Activated naive CD4-positive, alpha-beta T cell (primary cell): ENCODE results near the gene INPP5A.

Source experiments
- DNase-seq, 4 experiments: peaks; one replicate each; lab custom pipeline; 2025; lab: John Stamatoyannopoulos, UW

The INPP5A gene

DNA sequence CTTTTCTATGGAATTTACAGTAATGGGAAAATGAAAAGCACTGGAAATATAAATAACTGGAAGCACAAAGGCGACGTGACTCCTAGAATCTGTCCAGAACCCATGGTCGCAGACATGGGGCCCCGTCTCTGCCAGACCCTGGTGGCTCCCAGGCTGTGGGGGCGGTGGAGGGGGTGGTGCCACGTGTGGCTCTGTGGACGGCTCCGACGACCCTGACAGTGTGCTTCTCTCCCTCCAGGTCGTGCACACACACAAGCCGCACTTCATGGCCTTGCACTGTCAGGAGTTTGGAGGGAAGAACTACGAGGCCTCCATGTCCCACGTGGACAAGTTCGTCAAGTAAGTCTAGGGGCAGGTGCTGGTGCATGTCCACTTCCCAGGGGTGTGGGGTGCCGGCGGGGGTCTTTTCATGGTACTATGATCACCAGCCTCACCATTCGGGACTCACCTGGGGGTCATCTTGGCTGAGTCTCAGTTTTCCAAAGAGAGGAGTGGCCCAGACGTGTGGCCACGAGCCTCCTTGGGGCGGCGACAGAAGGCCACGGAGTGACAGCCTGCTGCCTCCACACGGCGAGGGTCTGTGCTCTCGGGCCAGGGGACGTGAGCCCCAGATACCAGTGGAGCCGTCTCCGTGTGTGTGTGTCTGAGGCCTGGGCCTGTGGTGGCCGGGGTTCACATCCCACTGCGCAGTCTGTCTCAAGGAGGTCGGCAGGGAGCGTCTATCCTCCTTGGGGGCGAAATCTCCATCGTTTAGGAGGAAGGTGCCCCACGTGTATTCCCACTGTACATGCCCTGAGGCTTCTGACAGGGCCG, 108.2 kb downstream of the INPP5A start:
- no peak for DNase-seq

DNA sequence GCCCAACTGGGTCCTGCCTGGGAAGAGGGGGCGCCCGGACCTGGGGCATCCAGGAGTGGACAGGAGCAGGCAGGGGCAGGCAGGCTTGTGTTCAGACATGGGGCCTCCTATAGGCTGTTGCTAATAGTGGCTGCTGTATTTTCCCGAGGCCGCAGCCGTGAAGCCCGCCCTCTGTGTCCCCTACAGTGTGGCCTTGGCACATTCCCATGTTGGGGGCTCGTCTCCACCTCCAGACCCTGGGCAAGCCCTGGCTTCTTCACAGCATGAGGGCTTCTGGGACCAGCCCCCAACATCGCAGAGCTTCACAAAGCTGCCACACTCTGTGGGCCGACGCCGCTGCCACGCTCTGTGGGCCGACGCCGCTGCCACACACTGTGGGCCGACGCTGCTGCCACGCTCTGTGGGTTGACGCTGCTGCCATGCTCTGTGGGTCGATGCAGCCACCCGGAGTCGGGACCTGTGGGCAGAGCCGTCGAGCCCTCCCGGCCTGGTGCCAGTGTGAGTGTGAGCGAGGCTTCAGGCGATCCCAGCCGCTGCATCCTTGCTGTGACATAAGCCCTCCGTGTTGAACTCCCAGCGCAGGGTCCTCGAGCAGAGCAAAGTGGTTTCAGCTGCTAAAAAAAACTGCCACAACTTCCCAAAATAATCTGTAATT, 109.0 kb downstream of the INPP5A start:
- no peak for DNase-seq

DNA sequence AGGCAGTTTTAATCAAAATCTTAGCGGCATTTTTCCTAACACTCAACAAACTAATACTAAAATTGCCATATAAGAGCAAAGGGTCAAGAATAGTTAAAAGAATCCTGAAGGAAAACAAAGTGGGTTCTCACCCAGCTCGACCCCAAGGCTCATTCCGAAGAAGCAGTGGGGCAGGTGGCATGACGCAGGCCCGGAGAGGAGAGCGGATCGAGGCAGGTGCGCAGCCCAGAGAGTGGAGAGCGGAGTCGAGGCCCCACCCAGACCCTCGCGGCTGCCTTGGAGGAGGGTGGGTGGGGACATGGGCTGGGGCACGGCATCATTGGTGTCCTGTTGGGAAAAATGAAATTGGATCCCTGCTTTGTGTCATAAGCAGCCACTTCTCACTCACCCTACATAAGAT, 109.8 kb downstream of the INPP5A start:
- no peak for DNase-seq

DNA sequence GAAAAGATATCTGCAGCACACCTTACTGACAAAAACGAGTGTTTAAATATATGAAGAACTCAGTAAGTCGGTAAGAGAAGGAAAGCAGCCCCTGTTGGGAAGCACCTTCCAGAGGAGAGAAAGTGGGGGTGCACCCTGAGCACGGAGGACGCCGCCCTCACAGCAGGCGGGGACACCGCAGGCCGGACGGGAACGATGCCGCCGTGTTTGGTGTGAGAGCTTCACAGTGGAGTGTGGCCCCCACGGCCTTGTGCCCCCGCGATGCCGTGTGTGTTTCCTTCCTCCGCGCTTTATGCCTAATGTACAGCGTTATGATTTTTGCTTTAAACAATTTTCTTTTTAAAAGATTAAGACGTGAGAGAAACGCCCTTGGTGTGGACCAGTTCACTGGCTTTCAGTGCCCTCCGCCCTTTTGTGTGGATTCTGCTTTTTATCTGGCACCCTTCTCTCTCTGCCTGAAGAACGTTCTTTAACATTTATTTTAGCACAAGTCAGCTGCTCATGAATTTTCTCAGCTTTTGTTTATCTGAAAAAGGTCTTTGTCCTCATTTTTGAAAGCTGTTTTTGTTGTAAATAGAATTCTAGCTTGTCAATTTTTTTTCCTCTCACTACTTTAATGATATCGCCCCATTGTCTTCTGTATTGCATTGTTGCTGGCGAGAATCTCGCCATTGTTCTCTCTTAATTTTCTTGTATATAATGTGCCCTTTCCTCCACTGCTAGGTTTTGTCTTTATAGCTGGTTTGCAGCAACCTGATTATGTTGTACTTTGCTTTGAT, 110.7 kb downstream of the INPP5A start:
- no peak for DNase-seq

DNA sequence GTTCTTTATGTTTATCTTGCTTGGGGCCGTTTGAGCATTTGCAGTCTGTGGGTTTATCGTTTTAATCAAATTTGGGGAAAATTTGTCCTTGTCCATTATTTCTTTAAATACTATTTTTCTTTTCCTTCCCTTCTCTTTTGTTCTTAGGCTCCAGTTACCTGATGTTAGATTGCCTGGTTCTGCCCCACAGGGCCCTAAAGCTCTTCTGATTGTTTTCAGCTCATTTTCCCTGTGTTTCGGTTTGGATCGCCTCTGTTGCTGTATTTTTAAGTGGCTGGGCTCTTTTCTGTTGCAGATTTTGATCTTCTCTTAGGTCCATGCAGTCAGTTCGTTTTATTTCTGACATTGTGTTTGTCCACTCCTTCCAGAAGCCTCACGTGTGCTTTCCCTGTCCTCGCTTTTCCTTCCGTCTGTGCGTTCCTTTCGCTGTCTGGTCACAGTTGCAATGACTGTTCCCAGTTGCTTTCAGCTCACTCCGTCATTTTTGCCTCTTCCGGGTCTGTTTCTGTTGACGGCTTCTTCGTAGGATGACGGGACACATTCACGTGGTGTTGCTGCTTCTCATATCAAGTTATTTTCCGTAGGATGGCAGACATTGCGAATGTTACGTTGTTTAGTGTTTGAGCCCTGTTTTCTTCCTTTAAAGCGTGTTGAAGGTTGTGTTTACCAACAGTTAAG, 111.4 kb downstream of the INPP5A start:
- no peak for DNase-seq

DNA sequence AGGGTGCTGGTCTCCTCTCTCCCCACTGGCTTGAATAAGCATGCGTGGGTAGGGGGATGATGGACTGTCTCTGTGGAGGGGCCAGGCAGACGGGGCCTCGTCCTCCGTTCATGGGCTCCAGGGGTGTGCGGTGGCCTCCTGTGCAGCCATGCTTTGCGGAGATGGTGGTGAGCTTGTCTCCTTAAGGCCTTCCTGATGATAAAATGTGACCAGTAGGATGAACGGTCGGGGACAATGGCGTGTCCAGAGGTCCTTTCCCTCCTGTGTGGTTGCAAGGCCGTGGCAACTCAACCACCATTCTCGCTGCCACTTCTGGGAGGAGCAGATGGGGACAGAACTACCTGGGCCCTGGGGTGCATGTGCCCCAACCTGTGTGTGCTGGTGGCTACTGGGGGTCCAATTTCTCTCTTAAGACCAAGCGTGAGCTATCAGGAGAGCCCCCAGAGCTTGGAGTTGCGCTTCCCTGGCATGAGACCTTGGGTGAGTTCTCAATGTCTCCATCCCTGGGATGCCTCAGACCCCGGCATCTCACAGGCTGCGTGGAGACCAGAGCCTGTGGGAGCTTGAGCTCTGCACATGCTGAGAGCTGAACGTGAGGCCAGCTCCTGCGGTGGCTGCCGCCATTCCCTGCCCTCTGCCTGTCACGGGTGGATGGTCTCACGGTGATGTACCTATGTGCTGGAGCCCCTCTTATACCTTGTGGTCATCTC, 112.2 kb downstream of the INPP5A start:
- no peak for DNase-seq

DNA sequence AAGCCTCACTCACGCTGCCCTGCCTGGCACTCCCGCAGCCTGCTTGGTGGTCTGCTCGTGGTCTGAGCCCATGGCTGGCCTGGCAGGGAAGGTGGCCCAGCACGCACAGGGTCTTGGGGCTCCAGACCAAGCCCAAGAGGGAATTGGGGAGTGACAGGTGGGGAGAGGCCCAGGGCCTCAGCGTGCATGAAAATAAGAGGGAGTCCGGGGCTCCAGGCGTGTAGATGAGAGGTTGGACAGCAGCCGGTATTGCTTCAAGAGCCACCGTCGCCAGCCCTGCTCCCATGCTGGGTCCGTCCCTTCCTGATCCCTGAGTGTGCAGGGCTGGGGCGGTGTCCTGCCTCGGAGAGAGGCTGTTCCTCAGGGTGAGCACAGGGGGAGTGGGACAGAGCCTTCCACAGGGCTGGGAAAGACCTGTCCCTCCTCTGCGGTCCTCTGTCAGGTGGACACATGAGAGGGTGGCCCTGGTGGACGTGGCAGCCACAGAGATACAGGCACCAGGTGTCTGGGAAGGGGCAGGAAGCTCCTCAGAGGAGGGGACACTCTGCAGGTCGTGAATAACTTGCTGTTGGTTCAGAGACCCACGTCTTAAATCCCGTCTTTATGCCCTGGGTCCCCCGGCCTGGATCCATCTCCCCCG, 113.1 kb downstream of the INPP5A start:
- DNase-seq: no peak

DNA sequence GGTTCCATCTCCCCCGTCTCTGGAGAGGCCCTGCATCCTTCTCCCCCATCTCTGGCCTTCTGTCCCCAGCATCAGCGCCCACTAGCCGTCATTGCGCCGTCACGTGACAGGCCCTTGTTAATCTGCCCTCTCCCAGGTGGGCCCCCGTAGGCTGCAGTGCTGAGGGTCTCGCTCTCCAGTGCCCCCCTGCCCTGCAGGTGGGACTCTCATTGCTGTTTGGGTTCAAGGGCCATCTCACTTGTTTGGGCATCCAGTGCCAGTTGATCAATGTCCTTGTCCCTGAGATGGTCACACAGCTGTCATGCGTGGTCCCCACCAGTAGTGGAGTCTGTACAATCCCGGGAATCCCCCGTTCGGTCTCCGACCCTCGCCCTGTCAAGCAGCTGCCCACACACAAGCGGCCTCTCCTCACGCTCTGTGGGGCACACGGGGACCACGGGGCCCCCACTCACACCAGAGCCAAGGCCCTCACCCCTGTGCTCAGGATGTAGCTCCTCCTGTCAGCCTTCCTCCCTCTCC, 114.0 kb downstream of the INPP5A start:
- DNase-seq: no peak

DNA sequence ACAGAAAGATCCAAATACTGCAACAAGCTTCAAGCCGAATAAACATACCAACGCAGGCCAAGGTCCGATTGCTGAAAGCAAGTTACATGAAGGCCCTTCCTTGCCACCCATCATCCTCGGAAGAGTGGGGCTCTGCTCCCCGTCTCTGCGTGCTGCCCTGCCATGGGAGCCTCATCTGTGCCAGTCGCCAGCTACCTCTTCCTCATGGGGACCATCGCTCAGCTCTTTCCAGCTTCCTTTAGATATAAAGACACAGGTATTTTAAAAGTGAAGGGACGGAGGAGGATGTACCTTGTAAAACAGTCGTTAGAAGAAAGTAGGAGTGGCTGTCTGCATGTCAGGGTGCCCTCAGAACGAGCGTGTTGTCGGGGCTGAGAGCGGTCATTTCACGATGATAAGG, 114.9 kb downstream of the INPP5A start:
- no peak for DNase-seq

DNA sequence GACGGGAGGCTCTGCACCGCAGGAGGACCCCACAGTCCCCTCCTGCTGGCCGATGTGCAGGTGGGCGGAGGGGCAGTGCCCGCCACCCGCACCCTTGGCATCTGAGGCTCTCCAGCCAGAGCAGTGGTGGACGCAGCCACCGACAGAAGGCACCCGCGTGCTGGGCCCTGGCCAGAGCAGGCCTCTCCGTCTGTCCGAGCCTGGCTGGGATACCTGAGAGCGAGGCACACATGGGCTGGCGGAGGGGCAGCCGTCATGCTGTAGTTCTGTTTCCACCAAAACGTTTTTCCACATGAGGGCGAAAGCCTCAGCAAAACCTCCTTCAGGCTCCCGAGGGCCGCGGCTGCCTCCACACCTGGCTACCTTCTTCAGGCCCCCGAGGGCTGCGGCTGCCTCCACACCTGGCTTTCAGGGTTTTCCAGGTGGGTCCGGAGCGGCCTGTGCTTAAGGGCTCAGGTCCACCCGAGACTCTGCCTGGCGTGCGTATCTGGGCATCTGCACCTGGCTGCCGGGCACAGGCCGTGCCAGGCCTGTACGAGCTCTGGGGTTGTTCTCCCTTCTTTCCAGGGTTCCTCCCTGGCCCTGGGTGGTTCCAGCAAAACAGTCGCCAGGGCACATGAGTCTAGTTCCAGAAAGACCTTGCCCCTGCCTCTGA, 115.5 kb downstream of the INPP5A start:
- no peak for DNase-seq

DNA sequence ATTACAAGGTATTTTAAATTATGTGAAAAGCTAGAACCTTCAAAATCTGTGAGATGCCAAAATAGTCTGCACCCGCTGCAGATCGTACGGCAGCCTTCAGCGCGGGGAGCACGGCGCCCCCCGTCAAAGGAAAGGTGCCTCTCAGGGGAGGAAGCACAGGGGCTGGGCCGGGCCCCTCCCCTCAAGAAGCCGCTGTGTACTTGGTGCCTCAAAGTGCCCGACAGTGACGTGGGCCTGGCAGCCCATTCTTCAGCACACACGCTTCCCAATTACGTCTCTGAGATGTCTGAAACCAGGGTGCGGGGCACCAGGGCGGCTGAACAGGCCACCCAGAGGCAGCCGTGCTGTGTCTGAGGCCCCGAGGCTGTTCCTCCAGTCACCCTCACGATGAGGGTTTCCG, 116.1 kb downstream of the INPP5A start:
- no peak for DNase-seq

DNA sequence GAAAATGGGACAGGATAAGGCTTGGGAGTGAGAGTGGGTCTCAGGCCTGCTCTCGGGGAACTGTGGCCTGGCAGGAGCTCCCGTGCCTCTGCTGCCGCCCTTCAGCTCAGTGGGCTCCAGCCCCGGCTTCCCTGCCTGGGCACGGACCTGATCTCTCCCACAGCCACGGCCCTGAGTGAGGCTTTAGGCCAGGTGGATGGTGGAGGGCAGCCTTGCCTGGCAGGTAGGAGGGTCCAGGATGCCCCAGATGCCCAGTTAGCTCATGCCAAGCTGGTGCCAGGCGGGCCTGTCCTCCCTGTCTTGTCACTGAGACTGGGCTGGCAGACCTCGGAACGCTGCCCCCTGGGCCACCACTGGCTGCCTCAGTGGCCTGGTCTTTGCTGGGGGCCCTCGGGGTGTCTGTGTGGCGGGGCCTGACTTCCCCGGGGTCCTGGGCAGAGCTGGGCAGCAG, 116.6 kb downstream of the INPP5A start:
- no peak for DNase-seq

DNA sequence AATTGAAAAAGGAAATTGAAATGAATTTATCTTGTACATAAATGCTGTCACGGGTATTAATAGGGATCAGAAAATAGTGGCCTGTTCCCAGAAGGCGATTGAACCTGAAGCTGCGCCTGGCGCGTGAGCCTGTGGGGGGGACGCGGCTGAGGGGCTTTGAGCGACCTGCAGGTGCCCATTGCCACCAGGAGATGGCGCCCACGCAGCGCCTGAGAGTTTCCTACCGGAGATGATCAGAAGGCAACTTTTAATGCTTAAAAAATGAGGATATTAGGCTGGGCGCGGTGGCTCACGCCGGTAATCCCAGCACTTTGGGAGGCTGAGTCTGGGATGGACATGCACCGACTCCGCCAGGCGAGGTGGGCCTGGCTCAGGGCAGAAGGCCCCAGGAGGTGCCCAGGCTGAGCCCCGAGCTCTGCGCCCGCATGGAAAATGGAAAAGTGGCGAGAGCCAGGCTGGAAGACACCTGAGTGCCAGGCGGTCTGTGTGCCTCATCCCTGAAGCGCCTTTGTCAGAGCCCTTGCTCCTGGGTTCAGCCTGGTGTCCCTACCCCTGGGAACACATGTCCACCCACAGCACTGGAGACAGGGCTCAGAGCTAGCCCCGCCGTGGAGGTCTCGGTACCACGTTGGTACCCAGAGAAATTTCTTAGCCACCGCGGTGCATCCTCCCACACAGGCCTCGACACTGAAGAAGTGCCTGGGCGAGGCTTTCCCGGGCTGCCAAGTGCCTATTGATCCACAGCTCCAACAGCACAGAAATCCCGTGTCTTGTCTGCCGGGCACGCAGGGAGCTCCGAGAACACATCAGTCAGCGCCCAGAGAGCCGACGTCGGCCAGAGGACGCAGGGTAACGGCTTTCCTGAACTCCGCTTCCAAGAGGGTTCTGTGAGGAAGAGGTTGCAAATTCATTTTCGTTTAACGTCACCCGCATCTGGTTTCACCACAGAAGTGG, 117.4 kb downstream of the INPP5A start:
- peak; percentile 11 to 41 (median 13) for DNase-seq

DNA sequence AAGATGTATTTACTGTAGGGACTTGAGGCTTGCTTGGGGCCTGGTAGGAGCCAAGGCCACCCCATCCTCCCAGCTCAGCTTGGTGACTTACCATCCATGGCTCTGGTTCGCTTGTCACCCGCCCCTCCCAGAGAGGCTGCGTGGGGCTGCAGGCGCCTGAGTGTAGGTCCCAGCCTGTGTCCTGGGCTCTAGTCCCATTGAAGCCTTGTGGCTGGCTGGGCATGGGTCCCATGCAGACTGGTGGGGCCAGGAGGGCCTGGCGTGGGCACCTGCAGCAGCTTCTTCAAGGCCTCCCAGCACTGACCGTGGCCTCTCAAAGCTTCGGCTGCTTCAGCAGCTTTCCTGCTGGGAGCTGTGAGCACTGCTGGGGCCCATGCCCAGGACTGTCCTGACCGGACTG, 118.1 kb downstream of the INPP5A start:
- DNase-seq: no peak

DNA sequence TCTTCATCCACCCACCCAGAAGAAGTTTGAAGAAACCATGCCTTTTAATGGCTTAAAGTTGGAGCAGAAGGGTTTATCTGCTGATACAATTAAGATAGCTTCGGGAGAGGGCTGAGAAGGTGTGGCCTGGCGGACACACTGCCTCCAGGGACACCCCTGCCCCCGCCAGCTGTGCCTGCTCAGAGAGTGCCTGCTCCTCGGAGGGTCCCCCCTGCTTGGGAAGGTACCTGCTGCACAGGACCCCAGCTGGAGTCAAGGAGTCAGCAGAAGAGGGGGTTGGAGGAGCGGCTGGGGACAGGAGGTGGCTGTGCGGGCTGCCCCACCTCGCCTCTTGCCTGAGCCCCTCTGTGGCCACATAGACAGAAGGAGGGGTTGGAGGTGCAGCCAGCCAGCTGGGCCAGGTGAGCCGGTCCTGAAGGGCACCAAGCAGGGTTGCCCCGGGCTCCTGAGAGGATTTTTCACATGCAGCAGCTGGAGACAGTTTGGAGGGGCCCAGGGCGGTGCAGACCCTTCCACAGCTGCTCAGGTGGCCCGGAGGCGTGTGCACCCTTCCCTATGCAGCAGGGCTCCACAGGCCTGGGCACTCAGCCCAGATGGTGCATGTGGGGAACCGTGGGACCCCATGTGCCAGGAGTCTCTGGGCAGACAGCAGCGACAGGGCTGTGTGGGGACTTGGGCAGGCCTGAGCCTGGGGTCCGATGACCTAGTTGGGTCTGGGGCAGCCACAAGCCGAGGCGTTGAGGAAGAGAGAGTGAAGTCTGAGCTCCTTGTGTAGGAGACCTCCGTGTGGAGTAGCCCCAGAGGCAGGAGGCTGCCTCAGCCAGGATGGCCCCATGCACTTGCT, 118.9 kb downstream of the INPP5A start:
- no peak for DNase-seq

DNA sequence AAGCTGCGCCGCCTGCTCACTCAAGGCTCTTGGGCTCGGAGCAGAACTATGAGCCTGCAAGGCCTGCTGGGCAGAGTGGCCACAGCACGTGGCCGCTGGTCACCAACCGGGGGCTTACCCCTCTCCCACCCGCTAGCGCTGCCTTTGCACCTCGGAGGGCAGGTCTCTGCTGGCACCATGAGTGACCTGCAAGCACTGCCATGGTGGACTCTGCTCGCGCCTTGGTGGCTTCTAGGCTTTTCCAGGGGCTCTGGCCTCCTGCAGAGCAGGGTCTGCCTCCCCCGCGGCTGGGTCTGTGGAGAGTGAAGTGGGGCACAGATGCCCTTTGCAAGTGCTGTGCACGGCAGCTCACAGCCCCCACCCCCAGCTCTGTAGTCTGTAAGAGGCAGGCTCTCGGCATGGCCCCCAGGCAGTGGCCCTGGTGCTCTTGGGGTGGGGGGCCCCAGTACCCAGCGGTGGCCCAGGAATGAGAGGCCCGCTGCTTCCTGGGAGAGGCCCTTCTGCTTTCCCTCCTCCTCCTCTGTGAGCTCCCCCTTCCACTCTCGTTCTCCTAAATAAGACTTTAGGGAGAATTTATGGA, 119.6 kb downstream of the INPP5A start:
- no peak for DNase-seq

DNA sequence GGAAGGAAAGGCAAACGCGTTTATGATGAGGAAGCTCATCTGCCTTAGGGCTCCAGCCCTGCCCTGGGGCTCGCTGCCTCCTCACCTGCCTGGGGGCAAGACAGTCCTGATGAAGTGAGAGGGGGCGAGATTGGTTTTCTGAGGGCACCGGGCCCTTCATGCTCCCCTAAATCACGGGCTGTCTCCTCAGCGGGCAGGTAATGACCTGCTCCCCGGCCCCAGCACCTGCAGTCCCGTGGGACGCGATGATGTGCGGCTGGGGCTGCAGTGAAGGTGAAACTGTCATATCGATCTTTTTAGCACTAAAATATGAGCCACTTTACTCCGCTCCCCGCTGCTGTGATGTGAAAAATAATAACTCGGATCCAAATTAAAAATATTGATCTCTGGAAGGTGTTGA, 120.2 kb downstream of the INPP5A start:
- no peak for DNase-seq
